Measurements from ENCODE around the gene MAP2K7.

Gene MAP2K7

DNA sequence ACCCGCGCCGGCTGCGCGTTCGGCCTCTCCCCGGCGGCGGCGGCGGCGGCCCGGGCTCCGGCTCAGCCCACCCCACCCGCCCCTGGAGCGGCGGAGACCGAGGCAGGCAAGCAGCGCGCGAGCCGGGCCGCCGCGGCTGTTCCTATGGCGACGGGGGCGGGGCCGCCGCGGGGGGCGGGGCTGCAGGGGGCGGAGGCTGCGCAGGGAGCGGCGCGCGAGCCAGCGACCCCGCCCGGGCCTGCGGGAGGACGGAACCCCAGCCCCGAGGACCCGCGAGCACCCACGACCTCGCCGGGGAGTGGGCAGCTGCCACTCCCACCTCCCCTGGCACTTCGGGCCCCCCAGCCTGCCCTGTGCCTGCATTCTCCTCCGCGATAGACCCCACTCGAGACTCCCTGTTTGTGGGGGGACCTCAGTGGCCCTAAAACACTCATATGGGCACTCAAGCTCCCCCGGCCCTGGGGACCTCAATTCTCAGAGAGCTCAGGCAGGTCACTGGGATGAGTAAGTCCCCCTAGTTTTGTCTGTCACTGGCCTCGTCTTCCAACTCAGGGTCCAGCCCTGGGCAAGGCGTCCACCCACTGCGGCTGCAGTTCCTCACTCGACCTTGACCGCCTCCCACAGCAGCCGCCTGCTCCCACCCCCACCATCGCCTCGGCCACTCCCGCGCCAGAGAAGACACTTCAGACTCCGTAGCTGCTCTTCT lies 22.5 kb downstream of the MAP2K7 start, which contains the start of gene CTXN1:
TSS of gene CTXN1 (minus strand) at position 115 of the 706 bp plus-strand sequence. CDS start 597 bp downstream, outside the sequence.
- Histone ChIP-seq H3K79me2 (ENCODE audit: insufficient read depth, low read length) (no peaks in the 10 kb centered on the region), H3K4me2 (ENCODE audit: low read depth, low read length, poor library complexity, severe bottlenecking) (peak within 1 kb of the TSS; percentile 72), H3K27me3 (ENCODE audit: insufficient read depth, low read length, poor library complexity, severe bottlenecking) (no peaks in the 10 kb centered on the region), H3K4me1 (ENCODE audit: insufficient read depth, low read length, poor library complexity, severe bottlenecking) (peaks cover 8% of the 10 kb centered on the region), H3F3A (ENCODE audit: low read depth) (no peaks in the 10 kb centered on the region), H4K20me1 (ENCODE audit: insufficient read depth, low read length, poor library complexity, severe bottlenecking) (peaks cover 6% of the 10 kb centered on the region), H3K9ac (ENCODE audit: low read depth, low read length, poor library complexity, severe bottlenecking) (no peak within 1 kb of the TSS), H3K9me2 (replicated peaks; ENCODE audit: low read depth, low read length) (no peaks in the 10 kb centered on the region), H3K9me3 (ENCODE audit: insufficient read depth, low read depth, low read length) (no peaks in the 10 kb centered on the region), H2AFZ (ENCODE audit: low read length) (peak within 1 kb of the TSS; percentile 87; the same call in 1 of the 2 replicates), H3K4me3 (ENCODE audit: low read length, poor library complexity, severe bottlenecking) (peak within 1 kb of the TSS; percentile 69), H3K36me3 (ENCODE audit: insufficient read depth, low read length) (no peaks in the 10 kb centered on the region)
- no peak for TF ChIP-seq EZH2phosphoT487 (IDR thresholded peaks at IDR 0.05; ENCODE audit: borderline replicate concordance)
- TF ChIP-seq, protein P1, sequence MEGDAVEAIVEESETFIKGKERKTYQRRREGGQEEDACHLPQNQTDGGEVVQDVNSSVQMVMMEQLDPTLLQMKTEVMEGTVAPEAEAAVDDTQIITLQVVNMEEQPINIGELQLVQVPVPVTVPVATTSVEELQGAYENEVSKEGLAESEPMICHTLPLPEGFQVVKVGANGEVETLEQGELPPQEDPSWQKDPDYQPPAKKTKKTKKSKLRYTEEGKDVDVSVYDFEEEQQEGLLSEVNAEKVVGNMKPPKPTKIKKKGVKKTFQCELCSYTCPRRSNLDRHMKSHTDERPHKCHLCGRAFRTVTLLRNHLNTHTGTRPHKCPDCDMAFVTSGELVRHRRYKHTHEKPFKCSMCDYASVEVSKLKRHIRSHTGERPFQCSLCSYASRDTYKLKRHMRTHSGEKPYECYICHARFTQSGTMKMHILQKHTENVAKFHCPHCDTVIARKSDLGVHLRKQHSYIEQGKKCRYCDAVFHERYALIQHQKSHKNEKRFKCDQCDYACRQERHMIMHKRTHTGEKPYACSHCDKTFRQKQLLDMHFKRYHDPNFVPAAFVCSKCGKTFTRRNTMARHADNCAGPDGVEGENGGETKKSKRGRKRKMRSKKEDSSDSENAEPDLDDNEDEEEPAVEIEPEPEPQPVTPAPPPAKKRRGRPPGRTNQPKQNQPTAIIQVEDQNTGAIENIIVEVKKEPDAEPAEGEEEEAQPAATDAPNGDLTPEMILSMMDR (conservative IDR thresholded peaks at IDR 0.05; ENCODE audit: low read length): no peak

DNA sequence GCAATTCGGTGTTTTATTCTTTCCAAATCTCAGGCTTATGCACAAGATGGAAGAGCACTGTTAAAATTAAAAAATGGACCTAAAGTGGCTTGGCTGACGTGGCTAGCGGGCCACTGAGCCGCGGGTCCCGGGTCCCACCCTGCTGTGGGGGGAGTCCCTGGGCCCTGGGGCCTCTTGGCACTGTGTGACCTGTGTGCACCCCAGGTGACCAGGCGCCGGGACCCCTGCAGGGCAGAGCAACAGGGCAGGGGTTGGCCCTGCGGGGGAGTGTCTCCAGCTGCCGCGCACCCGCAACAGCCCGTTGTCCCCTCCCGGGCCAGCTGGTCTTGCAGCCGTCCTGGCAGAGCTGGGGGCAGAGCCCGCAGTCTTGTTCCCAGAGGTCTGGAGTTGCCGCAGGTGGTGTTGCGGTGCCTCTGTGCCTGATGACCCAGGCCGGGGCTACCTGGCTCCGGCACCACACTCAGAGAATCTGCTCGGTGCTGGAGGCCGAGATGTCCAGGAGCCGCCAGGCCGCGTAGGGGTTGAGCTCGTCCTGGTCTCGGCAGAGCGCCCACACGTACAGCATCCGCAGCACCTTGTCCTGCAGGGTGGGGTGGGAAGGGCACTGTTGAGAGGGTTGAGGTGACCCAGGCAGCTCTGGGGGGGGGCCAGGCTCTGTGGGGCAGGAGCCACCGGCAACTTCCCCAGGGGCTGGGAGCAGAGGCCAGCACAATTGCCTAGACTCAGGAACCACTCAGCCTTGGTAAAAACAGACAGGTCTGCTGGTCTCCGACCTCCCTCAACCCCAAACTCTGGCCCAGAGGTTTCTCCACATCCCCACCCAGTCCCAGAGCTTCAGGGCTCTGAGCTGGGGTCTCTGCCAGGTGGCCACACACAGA lies 23.3 kb downstream of the MAP2K7 start:
- no peaks in the 10 kb centered on the region for H3K9me2 ChIP-seq (replicated peaks; ENCODE audit: low read depth, low read length)
- no peaks in the 10 kb centered on the region for H3K27me3 ChIP-seq (ENCODE audit: insufficient read depth, low read length, poor library complexity, severe bottlenecking)
- H3K4me2 ChIP-seq (ENCODE audit: low read depth, low read length, poor library complexity, severe bottlenecking): peak overlapping the region; percentile 59
- H4K20me1 ChIP-seq (ENCODE audit: insufficient read depth, low read length, poor library complexity, severe bottlenecking): peaks cover 2% of the 10 kb centered on the region
- H3K36me3 ChIP-seq (ENCODE audit: insufficient read depth, low read length): peaks cover 4% of the 10 kb centered on the region; the same call in 1 of the 2 replicates
- H2AFZ ChIP-seq (ENCODE audit: low read length): no peak overlapping the region
- H3K9me3 ChIP-seq (ENCODE audit: insufficient read depth, low read depth, low read length): no peaks in the 10 kb centered on the region
- no peaks in the 10 kb centered on the region for H3F3A ChIP-seq (ENCODE audit: low read depth)
- peaks cover 3% of the 10 kb centered on the region for H3K4me1 ChIP-seq (ENCODE audit: insufficient read depth, low read length, poor library complexity, severe bottlenecking)
- H3K9ac ChIP-seq (ENCODE audit: low read depth, low read length, poor library complexity, severe bottlenecking): no peak overlapping the region
- no peak overlapping the region for H3K4me3 ChIP-seq (ENCODE audit: low read length, poor library complexity, severe bottlenecking)
- no peak for TF ChIP-seq EZH2phosphoT487 (IDR thresholded peaks at IDR 0.05; ENCODE audit: borderline replicate concordance)
- TF ChIP-seq, protein P1 (conservative IDR thresholded peaks at IDR 0.05; ENCODE audit: low read length): no peak
- H3K79me2 ChIP-seq (ENCODE audit: insufficient read depth, low read length): no peaks in the 10 kb centered on the region

DNA sequence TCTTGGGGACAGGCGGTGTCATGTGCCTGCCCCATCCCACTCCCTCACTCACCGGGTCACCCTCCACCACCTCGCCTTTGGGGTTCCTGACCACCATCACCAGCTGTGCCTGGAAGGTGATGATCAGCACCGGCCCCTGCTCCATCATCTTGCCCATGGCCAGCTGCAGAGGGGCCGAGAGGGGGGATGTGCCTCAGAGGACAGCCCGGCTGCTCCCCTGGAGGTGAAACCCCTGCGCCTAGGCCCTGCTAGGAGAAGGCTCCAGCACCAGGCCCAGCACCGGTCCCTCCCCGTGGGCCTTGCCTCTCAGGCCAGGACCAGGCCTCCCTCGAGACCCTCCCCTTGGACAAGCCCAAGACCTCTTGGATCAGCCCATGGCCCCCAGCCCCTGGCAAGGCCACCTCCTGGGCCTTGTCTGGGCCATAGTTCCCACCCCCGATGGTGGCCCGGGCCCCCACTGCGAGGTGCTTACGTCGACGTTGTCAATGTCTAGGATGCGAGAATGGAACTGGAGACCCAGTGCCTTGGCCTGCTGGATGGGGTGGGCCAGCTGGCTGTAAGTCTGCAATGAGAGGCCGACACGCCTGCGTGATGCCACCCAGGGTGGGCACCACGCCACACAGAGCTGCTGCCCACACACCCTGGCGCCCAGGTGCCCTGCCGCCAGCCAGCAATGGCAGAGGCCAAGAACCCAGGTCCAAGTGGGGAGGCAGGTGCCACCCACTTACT lies 24.1 kb downstream of the MAP2K7 start:
- peaks cover 12% of the 10 kb centered on the region; the same call in 1 of the 2 replicates for H3K36me3 ChIP-seq (ENCODE audit: insufficient read depth, low read length)
- peaks cover 3% of the 10 kb centered on the region for H3K4me1 ChIP-seq (ENCODE audit: insufficient read depth, low read length, poor library complexity, severe bottlenecking)
- no peaks in the 10 kb centered on the region for H3K9me2 ChIP-seq (replicated peaks; ENCODE audit: low read depth, low read length)
- H2AFZ ChIP-seq (ENCODE audit: low read length): no peak overlapping the region
- no peaks in the 10 kb centered on the region for H3K27me3 ChIP-seq (ENCODE audit: insufficient read depth, low read length, poor library complexity, severe bottlenecking)
- no peaks in the 10 kb centered on the region for H3K9me3 ChIP-seq (ENCODE audit: insufficient read depth, low read depth, low read length)
- no peak overlapping the region for H3K4me2 ChIP-seq (ENCODE audit: low read depth, low read length, poor library complexity, severe bottlenecking)
- peaks cover 2% of the 10 kb centered on the region for H4K20me1 ChIP-seq (ENCODE audit: insufficient read depth, low read length, poor library complexity, severe bottlenecking)
- no peak overlapping the region for H3K9ac ChIP-seq (ENCODE audit: low read depth, low read length, poor library complexity, severe bottlenecking)
- no peaks in the 10 kb centered on the region for H3K79me2 ChIP-seq (ENCODE audit: insufficient read depth, low read length)
- H3K4me3 ChIP-seq (ENCODE audit: low read length, poor library complexity, severe bottlenecking): no peak overlapping the region
- no peak for TF ChIP-seq EZH2phosphoT487 (IDR thresholded peaks at IDR 0.05; ENCODE audit: borderline replicate concordance)
- TF ChIP-seq, protein P1 (conservative IDR thresholded peaks at IDR 0.05; ENCODE audit: low read length): no peak
- no peaks in the 10 kb centered on the region for H3F3A ChIP-seq (ENCODE audit: low read depth)

Data from Loucy (cell line).